Mesendoderm (in vitro differentiated cells): ENCODE results near the gene KLHL34.

Experiments
- DNase-seq: peaks from one replicate; pipeline ENCODE4 v3.0.0; 2013
- H2AK5ac ChIP-seq: 2 replicates; pipeline ENCODE4 v1.6.1; 2013; ENCODE audit warnings: low read length, inconsistent platforms
- H2BK120ac ChIP-seq: 2 replicates; pipeline ENCODE4 v1.6.1; 2013; ENCODE audit warnings: low read depth, mild to moderate bottlenecking, low read length, moderate library complexity, mixed read lengths
- H2BK15ac ChIP-seq: replicated peaks from 2 replicates; pipeline ENCODE4 v1.6.1; 2013; ENCODE audit warnings: low read depth, mild to moderate bottlenecking, moderate library complexity
- H2BK5ac ChIP-seq: 2 replicates; pipeline ENCODE4 v1.6.1; 2013; ENCODE audit warnings: low read length, inconsistent platforms
- H3K18ac ChIP-seq: 2 replicates; pipeline ENCODE4 v1.6.1; 2013; ENCODE audit warnings: mild to moderate bottlenecking, low read length, mixed read lengths
- H3K23ac ChIP-seq: one replicate; pipeline ENCODE4 v1.6.1; 2013; ENCODE audit warnings: low read length
- H3K27ac ChIP-seq: 2 replicates; pipeline ENCODE4 v1.5.1; 2013; ENCODE audit warnings: low read depth, mild to moderate bottlenecking, inconsistent platforms, low read length, moderate library complexity
- H3K27me3 ChIP-seq: 2 replicates; pipeline ENCODE4 v1.6.1; 2013; ENCODE audit warnings: low read length, control low read depth, mild to moderate bottlenecking, inconsistent platforms; ENCODE audit not compliant: insufficient read depth, poor library complexity
- H3K36me3 ChIP-seq: 2 replicates; pipeline ENCODE4 v1.6.1; 2013; ENCODE audit warnings: low read length, inconsistent platforms; ENCODE audit not compliant: control insufficient read depth, insufficient read depth
- H3K4ac ChIP-seq: one replicate; pipeline ENCODE4 v1.6.1; 2013; ENCODE audit warnings: low read depth, mild to moderate bottlenecking, low read length, moderate library complexity
- H3K4me1 ChIP-seq: 2 replicates; pipeline ENCODE4 v1.6.1; 2013; ENCODE audit warnings: low read depth, low read length, inconsistent platforms; ENCODE audit not compliant: control insufficient read depth
- H3K4me2 ChIP-seq: 2 replicates; pipeline ENCODE4 v1.6.1; 2013; ENCODE audit warnings: low read length
- H3K4me3 ChIP-seq: 2 replicates; pipeline ENCODE4 v1.5.1; 2013; ENCODE audit warnings: mild to moderate bottlenecking, low read length
- H3K56ac ChIP-seq: one replicate; pipeline ENCODE4 v1.6.1; 2013; ENCODE audit warnings: low read length
- H3K79me1 ChIP-seq: 2 replicates; pipeline ENCODE4 v1.6.1; 2013; ENCODE audit warnings: low read length, inconsistent platforms
- H3K79me2 ChIP-seq: 2 replicates; pipeline ENCODE4 v1.6.1; 2013; ENCODE audit warnings: mild to moderate bottlenecking, low read length; ENCODE audit not compliant: control insufficient read depth, insufficient read depth
- H3K9ac ChIP-seq: 2 replicates; pipeline ENCODE4 v1.6.1; 2013; ENCODE audit warnings: low read length, inconsistent platforms
- H4K5ac ChIP-seq: one replicate; pipeline ENCODE4 v1.6.1; 2013; ENCODE audit warnings: low read length
- H4K8ac ChIP-seq: one replicate; pipeline ENCODE4 v1.6.1; 2013; ENCODE audit warnings: low read depth, mild to moderate bottlenecking, control low read depth, low read length, moderate library complexity
- WGBS: extraction: QIAGEN DNeasy Blood & Tissue Kit; methylation state at CpG from one replicate; pipeline ENCODE4 v1.1.7; 2013; ENCODE audit warnings: low lambda C conversion rate, missing lambda C conversion rate; ENCODE audit not compliant: insufficient coverage; ENCODE audit errors: extremely low coverage; 5-methylcytosine and 5-hydroxymethylcytosine counted together

The KLHL34 gene

GRCh38 chrX:21620234-21620633 lies 37.9 kb downstream of the KLHL34 start:
- no CpG with 5 or more reads among the region's 2 CpGs for WGBS
- no peak overlapping the region for H3K9ac ChIP-seq
- H3K27me3 ChIP-seq: no peaks in the 10 kb centered on the region
- H4K8ac ChIP-seq: no peak overlapping the region
- H2BK15ac ChIP-seq: no peak overlapping the region
- H3K4me2 ChIP-seq: no peak overlapping the region
- no peaks in the 10 kb centered on the region for H3K4me1 ChIP-seq
- no peaks in the 10 kb centered on the region for H3K79me2 ChIP-seq
- no peak overlapping the region for H4K5ac ChIP-seq
- H3K18ac ChIP-seq: no peak overlapping the region
- H3K27ac ChIP-seq: no peak overlapping the region
- H3K36me3 ChIP-seq: no peaks in the 10 kb centered on the region
- no peaks in the 10 kb centered on the region for H3K79me1 ChIP-seq
- H3K56ac ChIP-seq: no peak overlapping the region
- H3K4ac ChIP-seq: no peak overlapping the region
- no peak overlapping the region for H2BK5ac ChIP-seq
- H2AK5ac ChIP-seq: no peak overlapping the region
- no peak for DNase-seq
- H3K23ac ChIP-seq: no peak overlapping the region
- no peak overlapping the region for H2BK120ac ChIP-seq
- H3K4me3 ChIP-seq: no peak overlapping the region

GRCh38 chrX:21616386-21616785 lies 41.7 kb downstream of the KLHL34 start:
- Histone ChIP-seq H3K23ac (no peak overlapping the region), H2AK5ac (no peak overlapping the region), H3K36me3 (no peaks in the 10 kb centered on the region), H3K27me3 (no peaks in the 10 kb centered on the region), H3K4ac (no peak overlapping the region), H3K79me2 (no peaks in the 10 kb centered on the region), H3K18ac (no peak overlapping the region), H2BK15ac (no peak overlapping the region), H3K27ac (no peak overlapping the region), H3K79me1 (no peaks in the 10 kb centered on the region), H2BK5ac (no peak overlapping the region), H4K5ac (no peak overlapping the region), H2BK120ac (no peak overlapping the region), H3K4me2 (no peak overlapping the region), H3K4me1 (no peaks in the 10 kb centered on the region), H3K9ac (no peak overlapping the region), H3K4me3 (no peak overlapping the region), H3K56ac (no peak overlapping the region), H4K8ac (no peak overlapping the region)
- no peak for DNase-seq
- WGBS: no CpG with 5 or more reads among the region's 1 CpG

- Histone ChIP-seq H3K36me3 (no peaks in the 10 kb centered on the region), H2BK120ac (no peak overlapping the region), H2AK5ac (no peak overlapping the region), H3K4me2 (no peak overlapping the region), H3K27me3 (no peaks in the 10 kb centered on the region), H3K27ac (no peak overlapping the region), H2BK5ac (no peak overlapping the region), H3K23ac (no peak overlapping the region), H4K8ac (no peak overlapping the region), H2BK15ac (no peak overlapping the region), H3K4ac (no peak overlapping the region), H3K79me1 (no peaks in the 10 kb centered on the region), H3K9ac (no peak overlapping the region), H3K4me1 (no peaks in the 10 kb centered on the region), H3K79me2 (no peaks in the 10 kb centered on the region), H3K56ac (no peak overlapping the region), H4K5ac (no peak overlapping the region), H3K18ac (no peak overlapping the region), H3K4me3 (no peak overlapping the region)
- no CpG with 5 or more reads among the region's 5 CpGs for WGBS
- DNase-seq: no peak
Measured at GRCh38 chrX:21612154-21612553, 46.0 kb downstream of the KLHL34 start.

GRCh38 chrX:21610168-21610567 lies 48.0 kb downstream of the KLHL34 start:
- no peak overlapping the region for H3K27ac ChIP-seq

GRCh38 chrX:21606002-21606401 lies 52.1 kb downstream of the KLHL34 start:
- H3K27ac ChIP-seq: no peak overlapping the region
- H3K18ac ChIP-seq: no peak overlapping the region

More at GRCh38 chrX:21610168-21610567, 48.0 kb downstream of the KLHL34 start:
- Histone ChIP-seq H3K9ac (no peak overlapping the region), H4K8ac (no peak overlapping the region), H3K18ac (no peak overlapping the region), H3K56ac (no peak overlapping the region), H2BK15ac (no peak overlapping the region), H2AK5ac (no peak overlapping the region), H3K4me2 (no peak overlapping the region), H3K4ac (no peak overlapping the region), H3K79me1 (no peaks in the 10 kb centered on the region), H2BK120ac (no peak overlapping the region), H3K36me3 (no peaks in the 10 kb centered on the region), H3K4me1 (no peaks in the 10 kb centered on the region), H4K5ac (no peak overlapping the region), H3K79me2 (no peaks in the 10 kb centered on the region), H3K27me3 (no peaks in the 10 kb centered on the region), H2BK5ac (no peak overlapping the region), H3K23ac (no peak overlapping the region), H3K4me3 (no peak overlapping the region)
- no CpG with 5 or more reads among the region's 1 CpG for WGBS
- DNase-seq: no peak

More at GRCh38 chrX:21606002-21606401, 52.1 kb downstream of the KLHL34 start:
- Histone ChIP-seq H2AK5ac (no peak overlapping the region), H3K27me3 (no peaks in the 10 kb centered on the region), H3K9ac (no peak overlapping the region), H2BK5ac (no peak overlapping the region), H4K5ac (no peak overlapping the region), H3K56ac (no peak overlapping the region), H3K4me1 (no peaks in the 10 kb centered on the region), H2BK120ac (no peak overlapping the region), H3K36me3 (no peaks in the 10 kb centered on the region), H2BK15ac (no peak overlapping the region), H3K79me2 (no peaks in the 10 kb centered on the region), H3K4me2 (no peak overlapping the region), H4K8ac (no peak overlapping the region), H3K4me3 (no peak overlapping the region), H3K4ac (no peak overlapping the region), H3K79me1 (no peaks in the 10 kb centered on the region), H3K23ac (no peak overlapping the region)
- DNase-seq: no peak
